GM19025 (cell line): ENCODE measurements around the gene RBBP5.
"Not testable (repeated sequence)": the region's sequence is repeated elsewhere in the genome, so short reads cannot be mapped to it uniquely, and the experiment has no call there.

Experiments used
- ATAC-seq: cut with Tn5 transposase; IDR thresholded peaks from one replicate; pipeline ENCODE4 v1.9.1; 2021; ENCODE audit warnings: mild to moderate bottlenecking, low read depth, moderate library complexity; ENCODE audit not compliant: unreplicated experiment

Gene RBBP5

DNA sequence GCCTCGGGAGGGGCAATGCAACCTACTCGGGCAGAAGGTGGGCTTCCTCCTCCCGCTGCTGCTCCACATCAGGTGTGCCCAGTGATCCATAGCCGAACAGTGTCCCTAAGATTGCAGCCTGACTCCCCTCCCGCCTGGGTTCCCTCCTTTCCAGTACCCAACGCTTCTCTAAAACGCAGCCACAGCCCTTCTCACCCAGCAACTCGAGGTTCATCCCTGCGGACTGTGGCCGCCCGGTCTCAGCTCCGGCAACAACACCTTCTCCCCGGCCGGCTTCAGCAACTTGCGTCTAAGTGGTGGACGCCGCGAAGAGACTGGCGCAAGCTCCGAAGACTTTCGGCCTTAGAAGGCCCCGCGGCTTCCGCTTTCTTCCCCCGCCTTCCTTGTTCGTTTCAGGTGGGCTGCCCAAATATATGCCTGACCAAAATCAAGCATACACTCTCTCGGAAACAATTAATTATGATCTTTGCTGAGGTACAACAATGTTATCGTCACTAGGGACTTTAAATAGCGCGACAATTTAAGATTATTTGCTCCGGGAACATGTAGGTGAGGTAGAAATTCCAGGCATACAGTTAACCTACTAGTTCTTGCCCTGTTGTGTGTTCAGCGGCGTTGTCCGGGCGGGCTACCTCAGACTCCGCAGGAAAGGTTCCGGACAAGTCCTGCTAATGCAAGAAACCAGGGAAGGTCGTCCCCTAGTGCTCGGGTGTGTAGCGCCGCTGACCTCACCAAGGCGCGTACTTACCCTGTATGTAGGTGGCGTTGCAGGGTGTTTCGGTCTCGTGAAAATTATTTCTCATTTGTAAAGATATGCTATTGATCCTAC, at the start of gene RBBP5:
Gene RBBP5 (minus strand): TSS at position 319 of the 829 bp plus-strand sequence. CDS start 105 bp downstream, at position 214.
- peak; percentile 96 for ATAC-seq

GRCh38 chr1:205171369-205171768, 49.6 kb upstream of the RBBP5 start:
- no peak for ATAC-seq

DNA sequence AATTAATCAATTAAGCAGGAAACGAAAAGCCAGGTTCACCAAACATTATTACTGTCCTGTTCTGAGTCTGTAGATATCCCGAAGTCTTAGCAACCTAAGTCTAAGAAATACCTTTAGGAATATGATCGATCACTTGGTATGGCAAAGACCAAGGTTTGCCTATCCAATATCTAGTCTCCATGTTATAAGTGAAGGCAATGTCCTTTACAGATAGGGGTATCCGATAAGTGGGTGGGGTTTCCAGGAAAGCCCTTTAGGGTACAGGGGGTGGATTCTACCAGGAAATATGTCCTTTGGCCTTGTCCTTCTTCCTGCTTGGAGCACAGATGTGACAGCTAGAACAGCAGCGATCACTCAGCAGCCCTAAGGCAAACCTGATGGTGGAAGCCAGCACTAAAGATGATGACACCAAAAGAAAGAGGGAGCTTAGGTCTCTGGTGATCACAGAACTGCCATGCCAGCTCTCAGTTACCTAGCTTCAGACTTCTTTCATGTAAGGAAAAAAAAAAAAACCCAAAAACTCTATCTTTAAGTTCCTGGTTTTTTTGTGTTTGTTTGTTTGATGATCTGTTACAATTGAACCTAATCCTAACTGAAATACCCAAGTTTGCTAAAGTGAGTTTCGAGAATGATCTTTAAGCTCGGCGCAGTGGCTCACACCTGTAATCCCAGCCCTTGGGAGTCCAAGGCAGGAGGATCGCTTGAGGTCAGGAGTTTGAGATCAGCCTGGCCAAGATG, 48.9 kb upstream of the RBBP5 start:
- no peak for ATAC-seq

DNA sequence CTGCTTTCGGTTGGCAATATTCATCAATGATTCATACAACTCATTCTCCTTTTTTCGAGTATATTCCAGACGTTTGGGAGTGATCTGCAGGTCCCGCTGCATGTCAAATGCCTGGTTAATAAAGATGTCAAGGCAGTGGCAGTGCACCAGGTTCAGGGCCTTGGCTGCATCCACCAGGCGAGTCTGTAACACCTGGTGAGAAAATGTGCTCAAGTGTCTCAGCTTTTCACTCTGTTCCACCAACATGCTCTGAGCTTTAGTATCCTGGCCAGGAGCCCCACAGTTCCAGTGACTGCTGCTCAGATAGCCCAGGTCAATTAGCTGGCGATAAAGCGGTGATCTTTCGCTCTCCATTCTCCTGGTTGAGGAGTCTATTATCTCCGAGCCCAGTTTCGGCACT, 47.5 kb upstream of the RBBP5 start:
- ATAC-seq: no peak

DNA sequence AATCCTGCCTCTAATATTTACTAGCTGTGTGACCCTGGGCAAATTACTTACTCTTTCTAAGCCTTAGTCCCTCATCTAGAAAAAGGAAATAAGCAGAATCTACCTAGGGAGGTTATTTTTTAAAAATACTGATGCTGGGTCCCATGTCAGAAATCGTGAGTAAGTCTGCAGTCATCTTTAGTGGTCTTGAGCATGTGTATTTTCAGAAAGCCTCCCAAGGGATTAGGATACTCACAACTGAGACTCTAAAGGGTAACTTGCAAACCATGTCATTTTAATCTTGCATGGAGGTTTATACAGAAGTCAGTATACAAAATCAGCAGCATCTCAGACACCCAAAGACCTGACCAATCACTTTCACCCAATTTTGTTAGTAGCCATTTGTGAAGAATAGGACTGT, 46.5 kb upstream of the RBBP5 start:
- ATAC-seq: no peak

GRCh38 chr1:205162301-205162700, 40.5 kb upstream of the RBBP5 start:
- ATAC-seq: no peak

GRCh38 chr1:205161076-205161475, 39.3 kb upstream of the RBBP5 start:
- no peak for ATAC-seq

DNA sequence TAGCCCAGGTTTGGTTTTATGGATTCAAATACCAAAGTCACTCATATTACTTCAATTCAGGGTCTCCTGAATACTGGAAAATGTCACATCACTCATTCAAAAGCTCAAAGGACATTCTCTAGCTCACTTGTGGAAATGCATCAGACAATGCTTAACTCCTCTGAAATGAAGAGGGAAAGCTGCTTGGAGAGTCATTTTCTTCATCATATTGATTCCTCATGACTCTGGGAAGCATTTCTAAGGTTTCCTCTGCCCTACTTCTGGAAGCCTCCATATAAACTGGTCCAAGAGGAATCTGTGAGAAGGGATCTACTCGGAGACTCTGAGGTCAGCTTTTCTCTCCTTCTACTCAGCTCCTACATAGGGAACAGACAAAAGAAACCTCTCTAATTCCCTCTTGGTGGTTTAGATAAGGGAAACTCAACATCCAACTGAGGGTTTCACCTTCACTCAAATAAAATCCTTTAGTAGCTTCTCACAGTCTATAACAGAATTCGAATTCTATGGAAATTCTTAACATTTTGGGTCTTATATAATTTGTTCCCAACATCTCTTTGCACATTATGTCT, 36.4 kb upstream of the RBBP5 start:
- ATAC-seq: no peak

- not testable (repeated sequence) for ATAC-seq
Measured at GRCh38 chr1:205155665-205156377, 34.0 kb upstream of the RBBP5 start.

GRCh38 chr1:205152505-205152904, 30.7 kb upstream of the RBBP5 start:
- ATAC-seq: no peak

- ATAC-seq: no peak
Measured at GRCh38 chr1:205150651-205151428, 29.1 kb upstream of the RBBP5 start.

GRCh38 chr1:205147191-205147835, 25.5 kb upstream of the RBBP5 start:
- ATAC-seq: no peak

DNA sequence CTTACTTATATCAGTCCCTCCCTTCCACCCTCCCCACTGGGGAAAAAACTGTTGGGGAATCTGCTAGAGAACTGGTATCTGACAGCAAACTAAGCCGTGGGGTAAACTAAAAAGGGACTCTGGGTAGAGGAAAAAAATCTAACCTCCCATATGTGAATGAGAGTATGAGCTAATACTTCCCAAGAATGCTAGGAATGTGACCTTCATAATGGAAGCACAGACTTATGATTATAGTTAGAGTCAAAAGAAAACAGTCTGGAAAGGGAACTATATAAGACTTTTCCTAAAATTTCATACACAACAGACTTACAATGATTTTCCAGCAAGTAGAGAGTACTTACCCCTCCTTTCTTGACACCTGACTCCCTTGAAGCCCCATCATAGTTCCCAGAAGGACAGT, 23.0 kb upstream of the RBBP5 start:
- no peak for ATAC-seq

- ATAC-seq: no peak
Measured at GRCh38 chr1:205144046-205144720, 22.4 kb upstream of the RBBP5 start.

- ATAC-seq: no peak
Measured at GRCh38 chr1:205142102-205142469, 20.3 kb upstream of the RBBP5 start.

DNA sequence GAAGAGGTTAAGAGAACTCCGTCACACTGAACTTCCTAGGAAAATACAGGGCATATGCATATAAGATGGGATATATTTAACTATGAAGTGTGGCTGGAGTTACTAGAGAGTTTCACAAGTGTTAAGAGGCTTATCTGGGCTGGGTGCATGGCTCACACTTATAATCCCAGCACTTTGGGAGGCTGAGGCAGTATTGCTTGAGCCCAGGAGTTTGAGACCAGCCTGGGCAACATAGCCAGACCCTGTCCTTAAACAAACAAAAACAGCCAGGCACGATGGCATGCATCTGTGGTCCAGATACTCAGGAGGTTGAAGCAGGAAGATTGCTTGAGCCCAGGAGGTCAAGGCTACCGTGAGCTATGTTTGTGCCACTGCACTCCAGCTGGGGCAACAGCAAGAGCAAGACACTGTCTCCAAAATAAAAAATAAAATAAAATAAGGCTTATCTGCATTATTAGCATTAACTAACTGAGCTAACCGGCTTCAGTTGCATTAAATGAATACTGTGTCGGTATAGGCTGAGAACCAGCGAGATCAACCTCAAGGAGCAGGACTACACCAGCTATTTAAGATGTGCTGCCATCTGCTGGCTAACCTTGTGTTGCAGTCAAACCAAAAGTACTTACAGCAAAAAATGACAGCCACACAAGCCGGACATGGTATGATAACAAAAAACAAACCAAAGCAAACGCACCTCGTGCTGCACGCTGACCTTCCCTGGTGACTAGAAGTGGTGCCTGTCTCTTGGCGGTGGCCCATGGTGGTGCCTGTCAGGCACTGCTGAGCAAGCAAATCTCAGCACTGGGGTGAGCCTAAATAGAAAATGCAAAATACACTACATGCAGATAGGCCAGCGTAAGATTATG, 19.7 kb upstream of the RBBP5 start:
- no peak for ATAC-seq

DNA sequence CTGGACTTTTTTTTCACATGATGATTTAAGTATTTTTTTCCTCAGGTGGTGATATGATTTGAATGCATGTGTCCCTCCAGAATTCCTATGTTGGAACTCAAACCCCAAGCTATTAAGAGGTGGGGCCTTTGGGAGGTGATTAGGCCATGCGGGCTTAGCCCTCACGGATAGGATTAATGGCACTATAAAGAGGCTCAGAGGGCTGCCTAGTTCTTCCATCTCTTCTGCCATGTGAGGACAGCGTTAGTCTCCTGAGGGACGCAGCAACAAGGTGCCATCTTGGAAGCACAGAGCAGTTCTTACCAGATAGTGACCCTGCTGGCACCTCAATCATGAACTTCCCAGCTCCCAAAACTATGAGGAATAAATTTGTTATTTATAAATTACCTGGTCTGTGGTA, 18.3 kb upstream of the RBBP5 start:
- no peak for ATAC-seq

DNA sequence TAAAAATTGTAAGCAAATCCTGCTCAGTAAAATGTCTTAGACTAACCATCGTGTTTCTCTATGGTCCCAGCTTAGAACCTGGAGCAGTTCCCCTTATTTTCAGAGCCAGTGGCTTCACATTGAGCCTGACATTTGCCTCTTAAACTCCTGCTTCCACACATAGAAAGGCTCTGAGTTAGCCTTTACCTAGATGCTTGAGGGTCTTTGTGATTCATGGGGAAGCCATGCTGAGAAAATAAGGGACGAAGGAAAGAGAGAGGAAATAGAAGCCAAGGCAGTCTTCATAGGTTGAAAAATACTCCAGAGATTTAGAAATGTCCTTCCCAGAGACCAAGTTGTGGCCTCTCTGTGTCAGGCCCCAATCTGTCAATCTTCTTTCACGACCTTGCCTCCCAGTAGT, 16.1 kb upstream of the RBBP5 start:
- no peak for ATAC-seq
